ENCODE measurements around the gene CLCA2.

CLCA2 gene, protein sequence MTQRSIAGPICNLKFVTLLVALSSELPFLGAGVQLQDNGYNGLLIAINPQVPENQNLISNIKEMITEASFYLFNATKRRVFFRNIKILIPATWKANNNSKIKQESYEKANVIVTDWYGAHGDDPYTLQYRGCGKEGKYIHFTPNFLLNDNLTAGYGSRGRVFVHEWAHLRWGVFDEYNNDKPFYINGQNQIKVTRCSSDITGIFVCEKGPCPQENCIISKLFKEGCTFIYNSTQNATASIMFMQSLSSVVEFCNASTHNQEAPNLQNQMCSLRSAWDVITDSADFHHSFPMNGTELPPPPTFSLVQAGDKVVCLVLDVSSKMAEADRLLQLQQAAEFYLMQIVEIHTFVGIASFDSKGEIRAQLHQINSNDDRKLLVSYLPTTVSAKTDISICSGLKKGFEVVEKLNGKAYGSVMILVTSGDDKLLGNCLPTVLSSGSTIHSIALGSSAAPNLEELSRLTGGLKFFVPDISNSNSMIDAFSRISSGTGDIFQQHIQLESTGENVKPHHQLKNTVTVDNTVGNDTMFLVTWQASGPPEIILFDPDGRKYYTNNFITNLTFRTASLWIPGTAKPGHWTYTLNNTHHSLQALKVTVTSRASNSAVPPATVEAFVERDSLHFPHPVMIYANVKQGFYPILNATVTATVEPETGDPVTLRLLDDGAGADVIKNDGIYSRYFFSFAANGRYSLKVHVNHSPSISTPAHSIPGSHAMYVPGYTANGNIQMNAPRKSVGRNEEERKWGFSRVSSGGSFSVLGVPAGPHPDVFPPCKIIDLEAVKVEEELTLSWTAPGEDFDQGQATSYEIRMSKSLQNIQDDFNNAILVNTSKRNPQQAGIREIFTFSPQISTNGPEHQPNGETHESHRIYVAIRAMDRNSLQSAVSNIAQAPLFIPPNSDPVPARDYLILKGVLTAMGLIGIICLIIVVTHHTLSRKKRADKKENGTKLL

DNA sequence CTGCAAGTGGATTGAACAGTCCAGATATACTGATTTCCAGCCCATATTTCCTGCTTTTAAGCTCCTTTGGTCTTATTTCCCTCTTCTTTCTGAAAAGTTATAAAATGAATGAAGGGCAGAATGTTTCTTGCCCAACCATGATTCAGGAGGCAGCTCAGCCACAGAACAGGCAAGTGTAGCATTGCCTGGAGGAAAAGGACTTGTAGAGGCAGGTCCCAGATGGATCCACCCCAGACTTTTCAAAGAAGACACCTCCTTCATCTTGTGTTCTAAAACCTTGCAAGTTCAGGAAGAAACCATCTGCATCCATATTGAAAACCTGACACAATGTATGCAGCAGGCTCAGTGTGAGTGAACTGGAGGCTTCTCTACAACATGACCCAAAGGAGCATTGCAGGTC lies at the start of gene CLCA2:
Gene CLCA2, plus strand, starts transcription at position 299 of the 400 bp plus-strand sequence. Its CDS starts 77 bp downstream, at position 376.
- no peak within 1 kb of the TSS for H3K27ac ChIP-seq
- no peaks in the 10 kb centered on the region for H3K27me3 ChIP-seq
- no peak within 1 kb of the TSS for H3K4me2 ChIP-seq
- H3K4me3 ChIP-seq, result no peak within 1 kb of the TSS
- H3K9ac ChIP-seq, result no peak within 1 kb of the TSS
- H3K4me1 ChIP-seq, result peaks cover 2% of the 10 kb centered on the region
- no peaks in the 10 kb centered on the region for H3K36me3 ChIP-seq
- H3K9me3 ChIP-seq, result no peaks in the 10 kb centered on the region
- H4K20me1 ChIP-seq, result no peaks in the 10 kb centered on the region
- TF ChIP-seq Cebpa-rat (IDR thresholded peaks at IDR 0.05), result no peak

DNA sequence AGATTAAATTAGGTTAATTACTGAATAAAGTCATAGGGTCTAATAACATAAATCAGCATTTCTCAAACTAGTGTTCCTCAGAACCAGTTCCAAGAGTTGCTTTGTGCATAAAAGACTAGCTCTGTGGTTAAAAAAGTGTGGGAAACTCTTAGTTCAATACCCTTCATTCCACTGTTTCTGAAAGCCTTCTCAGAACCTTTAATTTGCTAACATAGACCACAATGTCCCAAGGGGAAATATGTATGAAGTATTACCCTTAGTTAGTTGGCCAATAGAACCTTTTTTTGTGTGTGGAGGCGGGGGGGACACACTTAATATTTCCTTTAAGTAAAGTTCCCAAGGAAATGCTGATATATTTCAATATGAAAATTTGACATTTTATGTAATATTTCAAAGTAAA lies 48.3 kb upstream of the CLCA2 start:
- peaks cover 27% of the 10 kb centered on the region for H3K9me3 ChIP-seq
- no peak overlapping the region for H3K4me2 ChIP-seq
- no peak overlapping the region for H3K27ac ChIP-seq
- no peak overlapping the region for H3K4me3 ChIP-seq
- no peaks in the 10 kb centered on the region for H4K20me1 ChIP-seq
- peaks cover 22% of the 10 kb centered on the region for H3K36me3 ChIP-seq
- no peak overlapping the region for H3K9ac ChIP-seq
- no peaks in the 10 kb centered on the region for H3K27me3 ChIP-seq
- TF ChIP-seq Cebpa-rat (IDR thresholded peaks at IDR 0.05), result no peak
- H3K4me1 ChIP-seq, result 0 out of 2 replicates have a peak, but pooled peaks cover 4% of the 10 kb centered on the region

DNA sequence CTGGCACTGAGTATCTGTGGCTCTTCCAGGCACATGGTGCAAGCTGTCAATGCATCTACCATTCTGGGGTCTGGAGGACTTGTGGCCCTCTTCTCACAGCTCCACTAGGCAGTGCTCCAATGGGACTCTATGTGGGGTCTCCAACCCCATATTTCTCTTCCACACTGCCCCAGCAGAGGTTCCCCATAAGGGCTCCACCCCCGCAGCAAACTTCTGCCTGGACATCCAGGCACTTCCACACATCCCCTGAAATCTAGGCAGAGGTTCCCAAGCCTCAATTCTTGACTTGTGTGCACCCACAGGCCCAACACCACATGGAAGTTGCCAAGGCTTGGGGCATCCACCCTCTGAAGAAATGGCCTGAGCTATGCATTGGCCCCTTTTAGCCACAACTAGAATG lies 46.6 kb upstream of the CLCA2 start:
- TF ChIP-seq Cebpa-rat (IDR thresholded peaks at IDR 0.05), result no peak
- Histone ChIP-seq H3K9ac (no peak overlapping the region), H3K4me1 (0 out of 2 replicates have a peak, but pooled peaks cover 4% of the 10 kb centered on the region), H3K27ac (no peak overlapping the region), H3K9me3 (peaks cover 27% of the 10 kb centered on the region), H3K4me3 (0 out of 2 replicates have a peak overlapping the region, but pooled peaks have one; percentile 25), H3K4me2 (no peak overlapping the region), H3K36me3 (peaks cover 22% of the 10 kb centered on the region), H3K27me3 (no peaks in the 10 kb centered on the region), H4K20me1 (no peaks in the 10 kb centered on the region)

DNA sequence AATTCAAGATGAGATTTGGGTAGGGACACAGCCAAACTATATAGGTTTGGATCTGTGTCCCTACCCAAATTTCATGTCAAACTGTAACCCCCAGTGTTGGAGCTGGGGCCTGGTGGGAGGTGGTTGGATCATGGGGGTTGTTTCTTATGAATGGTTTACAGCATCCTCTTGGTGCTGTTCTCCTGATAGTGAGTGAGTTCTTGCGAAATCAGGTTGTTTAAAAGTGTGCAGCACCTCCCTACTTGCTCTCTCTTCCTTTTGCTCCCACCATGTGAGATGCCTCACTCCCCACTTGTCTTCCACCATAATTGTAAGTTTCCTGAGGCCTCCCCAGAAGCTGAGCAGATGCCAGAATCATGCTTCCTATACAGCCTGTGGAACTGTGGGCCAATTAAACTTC lies 45.2 kb upstream of the CLCA2 start:
- peaks cover 22% of the 10 kb centered on the region for H3K36me3 ChIP-seq
- TF ChIP-seq Cebpa-rat (IDR thresholded peaks at IDR 0.05), result no peak
- H3K4me2 ChIP-seq, result no peak overlapping the region
- H3K4me1 ChIP-seq, result 0 out of 2 replicates have a peak, but pooled peaks cover 4% of the 10 kb centered on the region
- peaks cover 27% of the 10 kb centered on the region for H3K9me3 ChIP-seq
- H3K27ac ChIP-seq, result no peak overlapping the region
- H3K27me3 ChIP-seq, result no peaks in the 10 kb centered on the region
- H3K4me3 ChIP-seq, result no peak overlapping the region
- H3K9ac ChIP-seq, result no peak overlapping the region
- H4K20me1 ChIP-seq, result no peaks in the 10 kb centered on the region

DNA sequence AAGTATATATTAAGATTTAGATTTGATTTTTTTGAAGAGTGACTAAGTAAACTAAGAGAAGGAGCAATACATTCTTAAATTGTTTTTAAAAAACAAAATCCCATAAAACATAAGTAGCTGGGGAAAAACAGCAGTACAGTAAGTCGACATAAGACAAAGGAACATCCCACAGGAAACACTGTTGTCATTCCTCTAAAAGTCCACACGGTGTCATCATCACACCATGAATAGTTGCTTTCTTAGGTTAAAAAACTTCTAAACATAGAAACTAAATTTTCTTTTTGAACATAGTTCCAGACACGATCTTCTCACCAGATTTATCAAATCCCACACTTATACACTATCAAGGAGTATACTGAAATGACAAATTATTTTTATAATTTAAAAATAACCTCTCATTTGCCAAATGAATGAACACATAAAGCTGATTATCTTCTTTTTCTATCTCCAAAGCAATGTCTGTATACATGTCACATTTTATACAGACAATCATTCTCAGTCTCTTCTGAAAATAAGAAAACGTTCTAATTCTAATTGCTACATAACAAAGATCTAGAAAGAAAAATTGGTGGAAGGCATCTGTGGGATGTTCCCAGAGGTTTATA lies 43.6 kb upstream of the CLCA2 start:
- no peak overlapping the region for H3K27ac ChIP-seq
- no peak overlapping the region for H3K4me3 ChIP-seq
- H3K27me3 ChIP-seq, result no peaks in the 10 kb centered on the region
- no peaks in the 10 kb centered on the region for H4K20me1 ChIP-seq
- H3K9ac ChIP-seq, result no peak overlapping the region
- H3K4me2 ChIP-seq, result no peak overlapping the region
- peaks cover 27% of the 10 kb centered on the region for H3K9me3 ChIP-seq
- TF ChIP-seq Cebpa-rat (IDR thresholded peaks at IDR 0.05), result no peak
- peaks cover 22% of the 10 kb centered on the region for H3K36me3 ChIP-seq
- H3K4me1 ChIP-seq, result 0 out of 2 replicates have a peak, but pooled peaks cover 4% of the 10 kb centered on the region

DNA sequence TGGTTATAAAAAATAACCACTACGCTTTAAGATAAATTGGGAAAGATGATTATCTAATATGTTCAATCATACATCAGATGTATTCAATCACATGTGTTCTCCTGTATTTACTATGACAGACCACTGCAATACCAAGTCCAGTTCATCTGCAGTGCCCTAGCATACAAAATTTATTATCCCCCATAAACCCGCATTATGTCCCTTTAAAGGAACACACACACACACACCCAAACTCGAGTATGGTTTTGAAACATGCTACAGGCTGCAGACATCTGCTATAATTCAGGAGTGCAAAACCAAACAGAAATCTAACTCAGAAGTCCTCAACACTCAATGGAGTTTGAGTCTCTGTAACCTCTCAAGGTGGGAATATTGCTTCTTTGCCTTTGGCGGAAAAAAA lies 42.7 kb upstream of the CLCA2 start:
- Histone ChIP-seq H3K4me1 (no peaks in the 10 kb centered on the region), H3K4me2 (no peak overlapping the region), H3K9me3 (peaks cover 27% of the 10 kb centered on the region), H4K20me1 (no peaks in the 10 kb centered on the region), H3K27me3 (no peaks in the 10 kb centered on the region), H3K4me3 (no peak overlapping the region), H3K9ac (no peak overlapping the region), H3K27ac (no peak overlapping the region), H3K36me3 (peaks cover 22% of the 10 kb centered on the region)
- TF ChIP-seq Cebpa-rat (IDR thresholded peaks at IDR 0.05), result no peak

DNA sequence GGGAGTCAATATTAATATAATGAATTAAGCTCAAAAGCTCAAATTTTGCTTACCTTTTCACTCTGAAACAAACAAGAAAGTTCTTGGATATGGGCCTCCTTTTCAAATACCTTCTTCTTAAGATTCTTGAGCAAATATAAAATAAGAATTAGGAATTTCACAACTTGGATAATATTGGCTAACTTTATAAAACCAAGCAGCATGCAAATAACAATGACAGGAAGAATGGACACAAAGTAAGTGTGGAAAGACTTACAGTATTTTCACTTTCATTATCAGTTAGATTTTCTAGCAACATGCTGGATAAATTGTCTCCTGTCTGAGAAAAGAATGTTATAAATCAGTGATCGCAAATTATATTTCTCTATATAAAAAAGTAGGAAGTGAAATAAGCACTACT lies 41.1 kb upstream of the CLCA2 start:
- H3K4me3 ChIP-seq, result no peak overlapping the region
- H3K27me3 ChIP-seq, result no peaks in the 10 kb centered on the region
- peaks cover 10% of the 10 kb centered on the region for H3K9me3 ChIP-seq
- H3K9ac ChIP-seq, result no peak overlapping the region
- peaks cover 7% of the 10 kb centered on the region; the same call in 1 of the 2 replicates for H3K36me3 ChIP-seq
- no peaks in the 10 kb centered on the region for H4K20me1 ChIP-seq
- H3K4me1 ChIP-seq, result no peaks in the 10 kb centered on the region
- H3K27ac ChIP-seq, result no peak overlapping the region
- no peak overlapping the region for H3K4me2 ChIP-seq
- no peak for TF ChIP-seq Cebpa-rat (IDR thresholded peaks at IDR 0.05)

DNA sequence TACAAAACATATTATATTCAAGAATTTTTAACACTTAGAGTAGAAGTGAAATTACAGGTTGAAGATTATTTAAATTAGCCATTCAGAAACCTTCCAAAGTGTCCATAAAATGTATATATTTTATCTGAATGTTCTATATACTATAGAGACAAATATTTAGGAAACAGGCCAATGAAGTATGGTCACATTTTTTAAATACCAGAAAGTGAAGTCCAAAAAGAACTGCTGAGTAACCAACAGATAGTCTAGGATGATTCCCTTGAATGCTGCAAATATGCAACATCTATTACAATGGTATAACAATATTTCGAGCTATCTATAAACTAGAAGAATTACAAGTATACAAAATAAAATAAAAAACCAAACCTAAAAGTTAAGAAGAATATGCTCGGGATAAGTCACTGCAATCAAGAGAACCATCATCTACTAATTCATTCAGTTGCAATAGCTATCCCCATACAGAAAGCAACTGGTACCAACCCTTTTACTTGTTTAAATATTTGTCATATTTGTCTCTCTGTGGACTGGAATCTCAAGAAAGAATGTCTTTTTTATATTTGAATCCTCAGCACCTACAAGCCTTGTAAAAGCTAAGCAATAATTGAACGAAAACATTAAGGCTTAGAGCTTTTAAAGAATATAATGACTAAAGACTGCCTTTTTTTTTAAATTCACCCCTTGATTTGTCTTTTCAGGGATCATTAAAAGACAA lies 35.9 kb upstream of the CLCA2 start:
- Histone ChIP-seq H3K4me2 (no peak overlapping the region), H3K9me3 (no peaks in the 10 kb centered on the region), H3K4me1 (no peaks in the 10 kb centered on the region; the same call in 1 of the 2 replicates), H3K27ac (no peak overlapping the region), H3K36me3 (no peaks in the 10 kb centered on the region), H3K9ac (no peak overlapping the region), H4K20me1 (no peaks in the 10 kb centered on the region), H3K27me3 (no peaks in the 10 kb centered on the region), H3K4me3 (no peak overlapping the region)
- no peak for TF ChIP-seq Cebpa-rat (IDR thresholded peaks at IDR 0.05)

DNA sequence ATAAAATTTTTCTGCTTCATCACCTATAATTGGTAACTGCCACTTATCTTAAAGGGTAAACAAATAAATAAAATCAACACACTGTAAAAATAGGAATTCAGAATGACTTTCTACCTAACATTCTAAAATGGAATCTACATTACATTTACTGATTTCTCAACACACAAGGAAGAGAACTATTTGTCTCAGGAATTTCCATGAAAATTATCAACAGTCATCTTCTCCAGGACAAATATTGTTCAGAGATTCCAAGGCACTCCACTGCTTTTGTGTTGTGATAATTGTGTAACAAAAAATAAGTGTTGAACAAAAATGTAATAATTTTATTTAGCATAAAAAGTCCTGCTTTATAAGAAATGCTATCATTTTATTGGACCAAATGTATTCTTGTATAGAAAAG lies 35.2 kb upstream of the CLCA2 start:
- Histone ChIP-seq H3K9me3 (no peaks in the 10 kb centered on the region), H4K20me1 (no peaks in the 10 kb centered on the region), H3K4me1 (no peaks in the 10 kb centered on the region; the same call in 1 of the 2 replicates), H3K36me3 (no peaks in the 10 kb centered on the region), H3K27me3 (no peaks in the 10 kb centered on the region), H3K4me2 (no peak overlapping the region), H3K9ac (no peak overlapping the region), H3K4me3 (no peak overlapping the region), H3K27ac (no peak overlapping the region)
- no peak for TF ChIP-seq Cebpa-rat (IDR thresholded peaks at IDR 0.05)

Data from BLaER1 (cell line).